Retinal pigment epithelial cell (primary cell): ENCODE measurements around the gene MIGA2.
A peak's percentile ranks its signal among the peaks of the same experiment; 100 is the strongest.

Experiments
- DNase-seq: peaks from one replicate; pipeline ENCODE4 v3.0.0-alpha.2; 2010; ENCODE audit warnings: low read depth
- H3K4me3 ChIP-seq: 2 replicates; pipeline ENCODE4 v1.5.1; 2011; ENCODE audit warnings: mild to moderate bottlenecking, low read length, control low read depth, moderate library complexity
- CTCF ChIP-seq: conservative IDR thresholded peaks from 2 replicates; pipeline ENCODE4 v1.5.1; 2011; ENCODE audit warnings: low read depth, low read length, control low read depth, inconsistent platforms

MIGA2 gene

DNA sequence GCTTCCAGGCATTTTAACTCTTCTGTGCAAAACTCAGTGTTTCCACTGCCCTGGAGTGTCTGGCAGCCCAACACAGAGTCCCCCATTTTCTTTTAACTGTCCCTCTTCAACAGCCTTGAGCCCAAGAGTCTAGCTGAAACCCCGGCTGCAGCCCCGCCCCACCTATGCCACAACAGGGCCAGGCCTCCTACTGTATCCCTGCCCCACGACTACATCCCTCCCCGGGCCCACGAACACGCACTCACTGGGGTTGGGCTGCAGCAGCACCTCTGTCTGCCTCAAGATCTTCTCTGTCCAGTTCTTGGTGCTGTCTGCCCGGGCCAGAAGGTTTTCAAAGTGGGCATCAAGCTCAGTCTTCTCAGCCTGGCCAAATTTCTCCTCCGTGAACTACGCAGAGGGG lies 14.4 kb upstream of the MIGA2 start:
- TF ChIP-seq CTCF = no peak

DNA sequence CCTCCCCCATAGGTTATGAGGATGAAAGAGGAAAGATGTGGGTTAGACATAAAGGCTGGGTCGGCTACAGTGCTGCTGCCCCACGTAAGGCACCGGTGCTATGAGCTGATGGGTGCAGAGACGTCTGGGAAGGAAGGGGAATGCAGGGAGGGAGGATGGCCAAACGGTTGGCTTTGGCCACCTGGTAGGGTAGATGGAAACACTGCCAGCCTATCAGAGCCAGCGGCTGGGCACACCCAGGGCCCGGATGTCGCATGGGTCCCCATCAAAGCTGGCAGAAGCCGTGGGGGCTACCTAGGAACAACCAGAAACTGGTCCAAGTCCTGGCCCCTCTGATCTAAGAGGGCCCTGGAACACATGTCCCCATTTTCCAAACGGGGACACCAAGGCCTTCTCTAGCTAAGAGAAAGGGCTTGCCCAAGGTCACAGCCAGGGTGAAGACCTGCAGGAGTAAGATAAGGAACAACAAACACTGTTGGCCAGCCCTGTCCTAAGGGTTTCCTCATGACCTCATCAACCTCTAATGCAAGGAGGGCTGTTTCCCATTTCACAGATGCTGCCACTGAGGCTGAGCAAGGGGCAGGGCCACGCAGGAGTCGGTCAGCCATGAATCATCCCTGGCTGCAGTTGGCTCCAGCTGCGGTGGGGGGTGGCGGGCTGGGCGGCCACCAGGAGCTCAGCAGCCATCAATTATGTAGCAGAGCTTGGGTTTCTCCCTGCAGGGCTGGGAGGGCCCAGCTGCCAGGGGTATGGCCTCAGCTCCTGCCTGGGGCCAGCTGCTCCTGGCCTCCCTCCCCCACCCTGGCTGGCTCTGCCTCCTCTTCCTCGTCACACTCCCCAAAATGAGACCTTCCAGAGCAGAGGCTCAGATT lies 13.2 kb upstream of the MIGA2 start:
- no peak for DNase-seq
- TF ChIP-seq CTCF = no peak
- no peak overlapping the region for H3K4me3 ChIP-seq

More for the DNA sequence above, 14.4 kb upstream of the MIGA2 start:
- no peak for DNase-seq
- no peak overlapping the region for H3K4me3 ChIP-seq

- no peak for TF ChIP-seq CTCF
- no peak for DNase-seq
- H3K4me3 ChIP-seq = no peak overlapping the region
Observed at GRCh38 chr9:129023908-129024233, 12.6 kb upstream of the MIGA2 start.

GRCh38 chr9:129026442-129027223 lies 9.8 kb upstream of the MIGA2 start:
- DNase-seq = peak; percentile 41
- H3K4me3 ChIP-seq = peak overlapping the region; percentile 69

DNA sequence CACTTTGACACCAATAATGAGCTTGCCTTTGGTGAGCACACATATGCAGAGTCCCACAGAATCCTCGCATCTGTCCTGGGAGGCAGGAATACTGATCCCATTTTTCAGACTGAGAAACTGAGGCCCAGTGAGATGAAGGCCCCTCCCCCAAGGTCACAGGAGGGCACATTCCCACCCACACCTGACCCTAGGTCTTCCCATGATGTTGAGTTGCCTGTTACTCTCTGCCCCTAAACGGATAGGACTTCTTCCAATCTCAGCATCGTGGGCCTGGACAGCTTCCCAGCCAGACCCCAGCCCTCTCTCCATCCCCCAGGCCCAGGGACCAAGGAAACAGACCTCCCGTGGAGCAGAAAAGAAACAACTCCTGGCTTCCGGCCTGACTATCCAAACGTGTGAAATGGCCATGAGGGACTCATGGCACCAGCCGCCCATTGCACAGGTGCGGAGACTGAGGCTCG lies 9.2 kb upstream of the MIGA2 start:
- TF ChIP-seq CTCF = no peak
- no peak for DNase-seq
- H3K4me3 ChIP-seq = peak overlapping the region; percentile 69

More at GRCh38 chr9:129026442-129027223, 9.8 kb upstream of the MIGA2 start:
- no peak for TF ChIP-seq CTCF

DNA sequence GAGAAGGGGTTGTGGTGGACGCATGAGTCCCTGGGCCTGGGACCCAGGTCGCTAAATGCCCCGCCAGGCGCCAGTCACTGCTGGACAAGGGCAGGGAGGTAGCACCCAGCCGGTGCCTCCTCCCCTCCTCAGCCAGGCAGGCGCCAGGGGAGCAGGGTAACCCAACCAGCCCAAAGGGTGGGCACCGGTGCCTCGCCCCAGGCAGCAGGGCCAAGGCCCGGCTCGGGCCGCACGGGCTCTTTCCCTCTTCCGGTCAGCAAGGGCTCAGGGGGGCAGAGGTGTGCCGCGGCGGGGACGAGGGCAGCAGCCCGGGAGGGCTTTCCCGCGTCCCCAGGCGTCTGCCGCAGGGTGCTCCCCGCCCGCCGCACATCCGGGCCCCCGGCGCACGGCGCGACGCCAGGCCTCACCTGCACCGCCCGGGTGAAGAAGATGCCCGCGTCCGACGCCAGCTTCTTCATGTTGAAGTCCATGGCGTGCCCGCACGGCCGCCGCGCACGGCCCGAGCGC lies 8.7 kb upstream of the MIGA2 start:
- TF ChIP-seq CTCF = no peak
- DNase-seq = no peak

More for the DNA sequence above, 8.7 kb upstream of the MIGA2 start:
- peak overlapping the region; percentile 69 for H3K4me3 ChIP-seq
